T47D (cell line): ENCODE measurements around the gene VAMP3.

Source experiments
- DNase-seq, 2 experiments: peaks; one replicate each; pipeline versions ENCODE4 v3.0.0 to v3.0.0-alpha.2; 2011 to 2012; ENCODE audit warnings: low read depth in 1 of 2, low spot score in 1 of 2
- JUND ChIP-seq: IDR thresholded peaks from 2 replicates; pipeline ENCODE4 v1.6.1; 2012; ENCODE audit warnings: low read depth
- in situ Hi-C: cut with HindIII; loops from 2 replicates; pipeline ENCODE4 v1.10.0; 2016; ENCODE audit warnings: low sequenced_read_pairs, low pct_unique_long_range_greater_than_20kb

VAMP3 gene

GRCh38 chr1:7770997-7771822 is at the start of gene VAMP3:
VAMP3 (plus strand) TSS chr1:7771296; CDS start chr1:7771384, 88 bp downstream.
- peak; percentile 67 to 78 for DNase-seq
- TF ChIP-seq JUND, result no peak
- in situ Hi-C loops, result no loop called here

GRCh38 chr1:7721940-7722669 is 49.0 kb upstream of the VAMP3 start:
- in situ Hi-C loops, result no loop called here
- DNase-seq, result no peak
- TF ChIP-seq JUND, result no peak

- no peak for DNase-seq
- no peak for TF ChIP-seq JUND
These were observed 48.5 kb upstream of the VAMP3 start for GRCh38 chr1:7722670-7723012.

GRCh38 chr1:7726623-7727022 is 44.5 kb upstream of the VAMP3 start:
- in situ Hi-C loops, result no loop called here
- no peak for TF ChIP-seq JUND
- DNase-seq, result no peak

More at GRCh38 chr1:7722670-7723012, 48.5 kb upstream of the VAMP3 start:
- in situ Hi-C loops, result no loop called here

GRCh38 chr1:7727809-7728471 is 43.2 kb upstream of the VAMP3 start:
- in situ Hi-C loops, result no loop called here
- no peak for TF ChIP-seq JUND
- no peak for DNase-seq

GRCh38 chr1:7729761-7730160 is 41.3 kb upstream of the VAMP3 start:
- in situ Hi-C loops, result no loop called here
- TF ChIP-seq JUND, result no peak
- no peak for DNase-seq

- in situ Hi-C loops, result no loop called here
- DNase-seq, result no peak
- TF ChIP-seq JUND, result no peak
These were observed 38.8 kb upstream of the VAMP3 start for GRCh38 chr1:7732331-7732730.

GRCh38 chr1:7733276-7733675 is 37.8 kb upstream of the VAMP3 start:
- DNase-seq, result no peak
- in situ Hi-C loops, result no loop called here
- no peak for TF ChIP-seq JUND

- no peak for DNase-seq
- TF ChIP-seq JUND, result no peak
These were observed 33.1 kb upstream of the VAMP3 start for GRCh38 chr1:7738044-7738443.

GRCh38 chr1:7743346-7743745 is 27.8 kb upstream of the VAMP3 start:
- no peak for TF ChIP-seq JUND
- in situ Hi-C loops, result no loop called here
- no peak for DNase-seq

More at GRCh38 chr1:7738044-7738443, 33.1 kb upstream of the VAMP3 start:
- in situ Hi-C loops, result no loop called here

- in situ Hi-C loops, result no loop called here
- TF ChIP-seq JUND, result no peak
These were observed 26.2 kb upstream of the VAMP3 start for GRCh38 chr1:7744882-7745281.

GRCh38 chr1:7745783-7746182 is 25.3 kb upstream of the VAMP3 start:
- in situ Hi-C loops, result no loop called here

More at GRCh38 chr1:7744882-7745281, 26.2 kb upstream of the VAMP3 start:
- DNase-seq, result no peak

GRCh38 chr1:7747605-7748004 is 23.5 kb upstream of the VAMP3 start:
- no peak for DNase-seq
- in situ Hi-C loops, result no loop called here
- no peak for TF ChIP-seq JUND

More at GRCh38 chr1:7745783-7746182, 25.3 kb upstream of the VAMP3 start:
- peak; percentile 47 to 88 for DNase-seq
- no peak for TF ChIP-seq JUND
